NCI-H2029 treated with DMSO at 0.1 percent for 48 hours (cell line): ENCODE results near the gene ARL3.
"Not testable (repeated sequence)": the region's sequence is repeated elsewhere in the genome, so short reads cannot be mapped to it uniquely, and the experiment has no call there.

Source experiments
- DNase-seq: peaks from one replicate; lab custom pipeline; 2025; lab: John Stamatoyannopoulos, UW

Gene ARL3, protein sequence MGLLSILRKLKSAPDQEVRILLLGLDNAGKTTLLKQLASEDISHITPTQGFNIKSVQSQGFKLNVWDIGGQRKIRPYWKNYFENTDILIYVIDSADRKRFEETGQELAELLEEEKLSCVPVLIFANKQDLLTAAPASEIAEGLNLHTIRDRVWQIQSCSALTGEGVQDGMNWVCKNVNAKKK

GRCh38 chr10:102713814-102714620, at the start of gene ARL3:
Gene ARL3 (minus strand): TSS chr10:102714397. CDS start chr10:102714275, 122 bp downstream.
- DNase-seq = peak; percentile 43

DNA sequence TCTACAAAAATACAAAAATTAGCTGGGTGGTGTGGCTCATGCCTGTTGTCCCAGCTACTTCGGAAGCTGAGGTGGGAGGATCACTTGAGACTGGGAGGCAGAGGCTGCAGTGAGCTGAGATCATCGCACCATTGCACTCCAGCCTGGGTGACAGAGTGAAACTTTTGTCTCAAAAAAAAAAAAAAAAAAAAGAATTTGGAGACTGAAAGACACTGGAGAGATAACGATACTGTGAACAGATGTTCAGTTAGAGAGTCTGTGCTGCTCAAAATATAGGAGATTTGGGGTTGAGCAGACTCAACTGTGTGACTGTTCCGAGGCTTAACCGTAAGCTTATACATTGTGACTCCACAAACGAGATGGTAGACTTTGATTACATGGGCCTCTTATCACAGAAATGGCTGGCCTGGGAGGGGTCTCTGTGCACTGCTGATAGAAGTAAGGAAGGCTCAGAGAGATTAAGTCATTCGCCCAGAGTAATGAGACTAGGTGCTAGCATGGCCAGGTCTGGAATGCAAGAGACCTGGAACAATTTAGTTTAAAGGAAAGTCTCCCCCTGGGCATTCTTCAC, 48.9 kb upstream of the ARL3 start:
- DNase-seq = no peak

GRCh38 chr10:102762401-102763015, 48.3 kb upstream of the ARL3 start:
- DNase-seq = no peak

- no peak for DNase-seq
These were observed 47.8 kb upstream of the ARL3 start for GRCh38 chr10:102761981-102762380.

- no peak for DNase-seq
These were observed 45.5 kb upstream of the ARL3 start for GRCh38 chr10:102759497-102760210.

- not testable (repeated sequence) for DNase-seq
These were observed 44.7 kb upstream of the ARL3 start for GRCh38 chr10:102758933-102759262.

DNA sequence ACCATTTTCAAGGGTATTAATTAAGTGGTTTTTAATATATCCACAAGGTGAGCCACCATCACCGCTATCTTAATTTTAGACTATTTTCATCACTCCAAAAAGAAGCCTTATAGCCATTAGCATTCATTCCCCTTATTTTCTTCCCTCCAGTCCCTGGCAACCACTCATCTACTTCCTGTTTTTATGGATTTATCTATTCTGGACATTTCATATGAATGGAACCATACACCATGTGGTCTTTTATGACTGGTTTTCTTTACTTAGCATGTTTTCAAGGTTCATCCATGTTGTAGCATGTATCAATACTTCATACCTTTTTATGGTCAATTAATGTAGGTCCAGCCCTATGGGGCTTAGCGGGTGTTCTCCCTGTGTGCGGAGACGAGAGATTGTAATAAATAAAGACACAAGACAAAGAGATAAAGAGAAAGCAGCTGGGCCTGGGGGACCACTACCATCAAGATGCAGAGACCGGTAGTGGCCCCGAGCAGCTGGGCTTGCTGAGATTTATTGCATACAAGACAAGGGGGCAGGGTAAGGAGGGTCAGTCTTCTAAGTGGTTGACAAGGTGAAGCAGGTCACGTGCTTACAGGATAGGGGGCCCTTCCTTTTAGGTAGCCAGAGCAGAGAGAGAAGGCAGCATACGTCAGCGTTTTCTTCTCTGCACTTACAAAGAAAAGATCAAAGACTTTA, 44.2 kb upstream of the ARL3 start:
- DNase-seq = no peak

DNA sequence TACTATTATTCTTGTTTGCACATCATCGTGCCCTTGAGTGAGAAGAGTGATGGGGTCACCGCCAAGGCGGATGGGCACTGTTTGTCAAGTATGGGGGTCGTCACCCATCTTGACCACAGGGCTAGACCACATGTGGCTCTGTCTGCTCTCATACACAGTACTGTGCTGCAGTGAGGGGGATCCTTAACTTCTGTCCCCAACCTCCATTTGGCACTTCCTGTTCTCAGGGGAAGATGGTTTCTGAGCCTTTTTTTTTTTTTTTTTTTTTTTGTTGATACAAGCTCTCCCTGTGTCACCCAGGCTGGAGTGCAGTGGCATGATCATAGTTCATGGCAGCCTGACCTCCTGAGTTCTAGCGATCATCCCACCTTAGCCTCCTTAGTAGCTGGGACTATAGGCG, 43.1 kb upstream of the ARL3 start:
- DNase-seq = no peak

DNA sequence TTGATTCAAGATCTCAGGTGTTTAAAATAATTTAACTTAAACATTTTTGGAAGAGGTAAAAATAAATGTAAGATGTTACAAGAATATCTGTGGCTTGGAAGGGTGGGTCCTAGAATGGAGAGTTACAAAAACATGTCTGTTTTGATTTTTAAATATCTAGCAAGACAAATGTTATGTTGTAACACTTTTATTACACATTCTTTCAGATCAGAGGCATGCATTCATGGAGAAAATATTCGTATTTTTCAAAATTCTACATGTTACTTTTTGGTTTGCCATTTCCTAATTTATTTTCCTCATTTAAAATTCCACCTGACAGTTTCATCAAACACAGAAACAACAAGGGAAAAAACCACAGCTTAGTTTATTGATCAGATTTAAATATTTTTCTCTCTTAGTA, 39.5 kb upstream of the ARL3 start:
- no peak for DNase-seq

- no peak for DNase-seq
These were observed 38.9 kb upstream of the ARL3 start for GRCh38 chr10:102752934-102753664.

DNA sequence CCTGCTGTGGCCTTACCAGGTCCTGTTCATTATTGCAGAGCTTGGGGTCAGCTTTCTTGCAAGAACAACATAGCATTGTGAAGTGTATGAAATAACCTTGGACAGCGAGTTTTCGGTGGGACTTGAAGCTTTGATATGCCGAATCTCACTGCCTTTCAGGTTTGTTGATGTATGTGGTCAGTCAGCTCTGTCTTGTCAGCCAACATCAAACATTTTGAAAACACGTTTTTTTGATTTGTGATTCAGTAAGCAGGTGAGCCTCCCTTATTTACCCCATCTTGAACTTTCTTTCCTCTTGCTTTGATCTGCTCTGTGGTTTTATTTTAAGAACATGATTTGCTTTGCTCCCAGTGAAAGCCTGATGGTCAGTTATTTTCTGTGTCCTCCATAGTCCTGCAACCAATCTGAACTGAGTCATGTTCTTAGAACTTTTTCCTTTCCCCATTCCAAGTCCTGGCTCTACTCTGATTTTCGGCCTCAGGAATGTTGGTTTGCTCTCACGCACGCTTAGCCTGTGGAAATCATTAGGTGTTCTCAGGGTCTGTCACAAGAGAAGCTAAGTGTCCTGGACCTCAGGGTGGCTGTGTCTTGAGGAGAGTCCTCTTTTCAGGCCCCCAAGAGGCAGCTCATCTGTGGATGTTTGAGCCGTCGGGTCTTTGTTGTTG, 38.2 kb upstream of the ARL3 start:
- DNase-seq = no peak

- DNase-seq = no peak
These were observed 31.0 kb upstream of the ARL3 start for GRCh38 chr10:102745157-102745556.

DNA sequence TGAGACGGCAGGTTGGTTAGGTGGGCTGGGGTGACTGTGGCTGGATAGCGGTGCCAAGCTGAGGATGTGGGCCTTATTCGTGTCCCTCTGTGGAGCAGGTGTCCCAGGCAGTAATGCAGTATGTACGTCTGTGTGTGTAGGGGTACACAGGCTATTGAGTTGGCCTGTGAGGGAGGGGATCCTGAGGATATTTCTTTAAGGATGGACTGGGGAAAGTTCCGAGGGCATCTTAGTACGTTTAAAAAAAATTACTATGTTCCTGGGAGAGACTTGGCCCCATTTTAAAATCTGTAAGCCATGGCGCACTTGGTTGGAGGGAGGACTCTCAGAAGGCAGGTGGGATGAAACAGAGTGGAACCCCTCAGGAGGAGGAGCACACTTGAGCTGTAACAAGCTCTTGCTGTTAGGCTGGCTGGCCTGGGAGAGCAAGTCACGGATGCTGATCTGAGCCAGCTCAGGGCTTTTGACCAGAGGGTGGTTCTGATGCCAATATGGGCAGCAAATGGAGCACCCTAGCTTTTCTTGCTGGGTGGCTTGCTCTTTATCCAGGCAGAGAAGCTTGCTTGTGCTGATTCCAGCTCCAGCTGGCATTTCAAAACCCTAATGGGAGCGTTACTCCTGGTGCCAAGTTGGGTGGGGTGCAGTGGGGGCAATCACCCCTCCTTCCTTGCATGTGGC, 30.3 kb upstream of the ARL3 start:
- DNase-seq = no peak

GRCh38 chr10:102743588-102744373, 29.6 kb upstream of the ARL3 start, which contains the start of gene WBP1L:
Gene WBP1L (plus strand): TSS chr10:102743948. CDS start chr10:102744054, 106 bp downstream.
- peak; percentile 88 for DNase-seq

GRCh38 chr10:102743078-102743587, 28.9 kb upstream of the ARL3 start:
- no peak for DNase-seq

GRCh38 chr10:102742313-102742712, 28.1 kb upstream of the ARL3 start:
- DNase-seq = not testable (repeated sequence)

GRCh38 chr10:102741726-102742237, 27.6 kb upstream of the ARL3 start:
- DNase-seq = no peak

GRCh38 chr10:102740229-102740628, 26.0 kb upstream of the ARL3 start:
- DNase-seq = no peak
